Measurements from ENCODE around the gene CGB1. TPM values are rescaled to one million over a fixed set of nuclear protein-coding genes. Genes with fewer than 3 reads are reported as not detected.

Gene CGB1
- total and polyA plus RNA-seq, 2 of the 8 experiments (the other 6 are each of a cell fraction or from before 2014, with no cell fraction given): not detected

DNA sequence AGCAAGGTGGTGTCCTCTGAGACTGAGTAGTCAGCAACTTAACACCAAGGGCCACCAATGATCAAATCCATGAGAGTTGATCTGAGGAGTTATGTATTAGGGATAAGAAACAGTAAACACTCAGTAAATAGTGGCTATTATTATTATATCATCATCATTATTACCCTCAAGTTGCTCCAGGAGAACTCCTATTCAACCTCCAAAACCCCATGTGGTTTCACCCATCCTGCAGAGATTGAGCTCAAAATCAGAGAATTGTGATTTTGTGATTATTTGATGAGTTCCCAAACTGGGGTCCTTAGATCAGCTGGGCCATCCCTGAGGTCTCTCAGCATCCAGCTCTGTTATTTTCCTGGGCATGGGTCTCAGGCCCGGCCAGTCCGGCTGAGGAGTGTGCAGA lies 24.3 kb upstream of the CGB1 start (continued):
- TF ChIP-seq, protein P1, sequence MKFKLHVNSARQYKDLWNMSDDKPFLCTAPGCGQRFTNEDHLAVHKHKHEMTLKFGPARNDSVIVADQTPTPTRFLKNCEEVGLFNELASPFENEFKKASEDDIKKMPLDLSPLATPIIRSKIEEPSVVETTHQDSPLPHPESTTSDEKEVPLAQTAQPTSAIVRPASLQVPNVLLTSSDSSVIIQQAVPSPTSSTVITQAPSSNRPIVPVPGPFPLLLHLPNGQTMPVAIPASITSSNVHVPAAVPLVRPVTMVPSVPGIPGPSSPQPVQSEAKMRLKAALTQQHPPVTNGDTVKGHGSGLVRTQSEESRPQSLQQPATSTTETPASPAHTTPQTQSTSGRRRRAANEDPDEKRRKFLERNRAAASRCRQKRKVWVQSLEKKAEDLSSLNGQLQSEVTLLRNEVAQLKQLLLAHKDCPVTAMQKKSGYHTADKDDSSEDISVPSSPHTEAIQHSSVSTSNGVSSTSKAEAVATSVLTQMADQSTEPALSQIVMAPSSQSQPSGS (IDR thresholded peaks at IDR 0.05; ENCODE audit: low read length): no peak
- TF ChIP-seq GABPA (IDR thresholded peaks at IDR 0.05; ENCODE audit: borderline replicate concordance, insufficient read depth, low read length) (no peak), EP300 (IDR thresholded peaks at IDR 0.05; ENCODE audit: borderline replicate concordance in 1 of 2, low read depth in 2 of 2, low read length in 2 of 2) (no peak), SRF (IDR thresholded peaks at IDR 0.05; ENCODE audit: low read depth, low read length) (no peak)

Data from H1 (cell line).